ENCODE data around the gene DOCK3.

The DOCK3 gene

DNA sequence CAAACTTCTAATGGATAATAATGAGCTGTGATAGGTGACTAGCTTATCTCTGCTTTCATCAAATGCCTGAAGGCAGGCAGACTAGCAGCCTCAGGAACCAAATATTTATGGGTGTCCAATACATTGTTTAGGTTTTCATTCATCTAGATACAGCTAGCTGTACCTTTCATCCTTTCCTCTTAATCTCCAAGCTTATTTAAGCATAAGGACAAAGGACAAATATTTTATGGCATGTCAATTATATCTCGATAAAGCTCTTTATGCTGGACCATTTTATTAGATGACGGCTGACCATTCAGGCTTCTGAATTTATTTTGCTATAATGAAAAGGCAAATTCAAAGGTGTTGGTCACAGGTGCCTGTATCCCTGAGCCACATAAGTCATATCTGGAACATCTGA, 733.3 kb downstream of the DOCK3 start:
- DNase-seq (ENCODE audit: low spot score), result no peak

- DNase-seq (ENCODE audit: low spot score), result no peak
Measured at GRCh38 chr3:51408813-51409212, 734.1 kb downstream of the DOCK3 start.

GRCh38 chr3:51422211-51422610, 747.5 kb downstream of the DOCK3 start:
- DNase-seq (ENCODE audit: low spot score), result no peak

- DNase-seq (ENCODE audit: low spot score), result no peak
Measured at GRCh38 chr3:51426921-51427320, 752.2 kb downstream of the DOCK3 start.

- DNase-seq (ENCODE audit: low spot score), result no peak
Measured at GRCh38 chr3:51429138-51429537, 754.4 kb downstream of the DOCK3 start.
